Measurements from ENCODE around the gene EXOC6B. TPM values are rescaled to one million over a fixed set of nuclear protein-coding genes. Genes with fewer than 3 reads are reported as not detected.
"Not testable (repeated sequence)": the region's sequence is repeated elsewhere in the genome, so short reads cannot be mapped to it uniquely, and the experiment has no call there.

Gene EXOC6B
- total RNA-seq, 2 donors from 2014 or later, result 51.3 to 68.9 TPM

DNA sequence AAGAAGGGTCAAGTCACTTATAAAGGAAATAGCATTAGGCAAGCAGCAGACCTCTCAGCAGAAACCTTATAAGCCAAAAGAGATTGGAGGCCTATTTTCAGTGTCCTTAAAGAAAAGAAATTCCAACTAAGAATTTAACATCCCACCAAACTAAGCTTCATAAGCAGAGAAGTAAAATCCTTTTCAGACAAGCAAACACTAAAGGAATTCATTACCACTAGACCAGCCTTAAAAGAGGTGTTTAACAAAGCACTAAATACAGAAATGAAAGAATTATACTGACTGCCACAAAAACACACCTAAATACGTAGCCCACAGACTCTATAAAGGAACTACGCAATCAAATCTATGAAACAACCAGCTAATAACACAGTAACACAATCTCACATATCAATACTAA lies 160.4 kb downstream of the EXOC6B start:
- H3K36me3 ChIP-seq (ENCODE audit: control insufficient read depth, insufficient read depth, low read length), result no peaks in the 10 kb centered on the region
- no peaks in the 10 kb centered on the region for H3K4me1 ChIP-seq (ENCODE audit: control insufficient read depth, insufficient read depth, low read length)
- H3K4me3 Mint-ChIP-seq, result no peak overlapping the region
- no peaks in the 10 kb centered on the region for H3K27me3 ChIP-seq (ENCODE audit: control insufficient read depth, insufficient read depth, low read length, poor library complexity, severe bottlenecking)
- H3K27ac ChIP-seq (ENCODE audit: low read depth, low read length), result no peak overlapping the region
- H3K9ac ChIP-seq (ENCODE audit: extremely low read depth, low read length, poor library complexity, severe bottlenecking), result no peak overlapping the region
- H3K27me3 Mint-ChIP-seq (ENCODE audit: insufficient read depth), result no peaks in the 10 kb centered on the region
- H3K9me3 Mint-ChIP-seq, result peaks cover 17% of the 10 kb centered on the region
- no peak for DNase-seq
- no peak overlapping the region for H3K4me3 ChIP-seq (ENCODE audit: low read length)
- H3K36me3 Mint-ChIP-seq (ENCODE audit: low read depth), result peaks cover 22% of the 10 kb centered on the region
- no peak overlapping the region for H3K27ac Mint-ChIP-seq
- H3K4me1 Mint-ChIP-seq, result no peaks in the 10 kb centered on the region
- H3K9me3 ChIP-seq (ENCODE audit: control insufficient read depth, low read length), result peaks cover 25% of the 10 kb centered on the region
- TF ChIP-seq, protein P1, sequence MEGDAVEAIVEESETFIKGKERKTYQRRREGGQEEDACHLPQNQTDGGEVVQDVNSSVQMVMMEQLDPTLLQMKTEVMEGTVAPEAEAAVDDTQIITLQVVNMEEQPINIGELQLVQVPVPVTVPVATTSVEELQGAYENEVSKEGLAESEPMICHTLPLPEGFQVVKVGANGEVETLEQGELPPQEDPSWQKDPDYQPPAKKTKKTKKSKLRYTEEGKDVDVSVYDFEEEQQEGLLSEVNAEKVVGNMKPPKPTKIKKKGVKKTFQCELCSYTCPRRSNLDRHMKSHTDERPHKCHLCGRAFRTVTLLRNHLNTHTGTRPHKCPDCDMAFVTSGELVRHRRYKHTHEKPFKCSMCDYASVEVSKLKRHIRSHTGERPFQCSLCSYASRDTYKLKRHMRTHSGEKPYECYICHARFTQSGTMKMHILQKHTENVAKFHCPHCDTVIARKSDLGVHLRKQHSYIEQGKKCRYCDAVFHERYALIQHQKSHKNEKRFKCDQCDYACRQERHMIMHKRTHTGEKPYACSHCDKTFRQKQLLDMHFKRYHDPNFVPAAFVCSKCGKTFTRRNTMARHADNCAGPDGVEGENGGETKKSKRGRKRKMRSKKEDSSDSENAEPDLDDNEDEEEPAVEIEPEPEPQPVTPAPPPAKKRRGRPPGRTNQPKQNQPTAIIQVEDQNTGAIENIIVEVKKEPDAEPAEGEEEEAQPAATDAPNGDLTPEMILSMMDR (conservative IDR thresholded peaks at IDR 0.05), result no peak
- 97 to 100% methylated on average over 1 to 2 of the region's 2 CpGs for WGBS, 2 experiments (ENCODE audit: insufficient coverage in 1 of 2, insufficient read length in 1 of 2)

DNA sequence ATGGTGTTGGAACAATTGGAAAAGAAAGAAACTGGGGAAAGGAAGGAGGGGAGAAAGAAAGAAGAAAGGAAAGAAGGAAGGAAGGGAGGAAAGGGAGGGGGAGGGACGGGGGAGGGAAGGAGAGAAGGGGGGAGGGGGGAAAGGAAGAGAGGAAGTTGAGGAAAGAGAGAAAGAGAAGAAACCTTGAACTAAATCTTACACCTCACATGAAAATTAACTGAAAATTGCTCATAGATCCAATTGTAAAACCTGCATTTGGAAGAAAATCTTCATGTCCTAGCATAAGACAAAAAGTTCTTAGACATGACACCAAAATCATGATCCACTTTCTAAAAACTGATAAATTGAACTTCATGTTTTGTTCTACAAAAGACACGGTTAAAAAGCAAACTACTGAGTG lies 163.8 kb downstream of the EXOC6B start:
- H3K4me1 Mint-ChIP-seq, result no peaks in the 10 kb centered on the region
- peaks cover 1% of the 10 kb centered on the region for H3K9me3 Mint-ChIP-seq
- H3K9ac ChIP-seq (ENCODE audit: extremely low read depth, low read length, poor library complexity, severe bottlenecking), result no peak overlapping the region
- TF ChIP-seq, protein P1 (conservative IDR thresholded peaks at IDR 0.05), result no peak
- no peak overlapping the region for H3K4me3 ChIP-seq (ENCODE audit: low read length)
- no peak overlapping the region for H3K27ac ChIP-seq (ENCODE audit: low read depth, low read length)
- peaks cover 10% of the 10 kb centered on the region for H3K9me3 ChIP-seq (ENCODE audit: control insufficient read depth, low read length)
- H3K27me3 ChIP-seq (ENCODE audit: control insufficient read depth, insufficient read depth, low read length, poor library complexity, severe bottlenecking), result no peaks in the 10 kb centered on the region
- H3K27ac Mint-ChIP-seq, result no peak overlapping the region
- no peaks in the 10 kb centered on the region for H3K4me1 ChIP-seq (ENCODE audit: control insufficient read depth, insufficient read depth, low read length)
- H3K36me3 ChIP-seq (ENCODE audit: control insufficient read depth, insufficient read depth, low read length), result no peaks in the 10 kb centered on the region
- H3K27me3 Mint-ChIP-seq (ENCODE audit: insufficient read depth), result no peaks in the 10 kb centered on the region
- peaks cover 2% of the 10 kb centered on the region for H3K36me3 Mint-ChIP-seq (ENCODE audit: low read depth)
- WGBS, 2 experiments (ENCODE audit: insufficient coverage in 1 of 2, insufficient read length in 1 of 2), result 97 to 100% methylated on average over 1 of the region's 2 CpGs
- DNase-seq, result no peak
- H3K4me3 Mint-ChIP-seq, result no peak overlapping the region

DNA sequence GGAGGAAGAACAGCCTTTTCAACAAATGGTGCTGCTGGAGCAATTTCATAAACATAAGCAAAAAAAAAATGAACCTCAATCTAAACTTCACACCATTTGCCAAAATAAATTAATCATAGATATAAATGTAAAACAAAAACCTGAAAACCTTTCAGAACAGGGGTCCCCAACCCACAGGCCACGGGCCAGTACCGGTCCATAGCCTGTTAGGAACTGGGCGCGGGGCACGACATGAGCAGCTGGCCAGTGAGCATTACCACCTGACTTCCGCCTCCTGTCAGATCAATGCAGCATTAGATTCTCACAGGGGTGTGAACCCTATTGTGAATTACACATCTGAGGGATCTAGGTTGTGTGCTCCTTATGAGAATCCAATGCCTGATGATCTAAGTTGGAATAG lies 176.0 kb downstream of the EXOC6B start:
- H3K27ac Mint-ChIP-seq, result no peak overlapping the region
- no peak overlapping the region for H3K4me3 Mint-ChIP-seq

DNA sequence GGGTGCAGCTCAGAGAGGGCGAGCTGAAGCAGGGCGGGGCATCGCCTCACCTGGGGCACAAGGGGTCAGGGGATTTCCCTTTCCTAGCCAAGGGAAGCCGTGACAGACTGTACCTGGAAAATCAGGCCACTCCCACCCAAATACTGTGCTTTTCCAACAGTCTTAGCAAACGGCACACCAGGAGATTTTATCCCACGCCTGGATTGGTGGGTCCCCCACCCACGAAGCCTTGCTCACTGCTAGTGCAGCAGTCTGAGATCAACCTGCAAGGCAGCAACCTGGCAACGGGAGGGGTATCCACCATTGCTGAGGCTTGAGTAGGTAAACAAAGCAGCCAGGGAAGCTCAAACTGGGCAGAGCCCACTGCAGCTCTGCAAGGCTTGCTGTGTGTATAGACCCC lies 184.6 kb downstream of the EXOC6B start:
- not testable (repeated sequence) for DNase-seq; H3K4me3 Mint-ChIP-seq; H3K27ac Mint-ChIP-seq; H3K27ac ChIP-seq (ENCODE audit: low read depth, low read length); H3K27me3 ChIP-seq (ENCODE audit: control insufficient read depth, insufficient read depth, low read length, poor library complexity, severe bottlenecking); H3K4me1 ChIP-seq (ENCODE audit: control insufficient read depth, insufficient read depth, low read length); H3K9ac ChIP-seq (ENCODE audit: extremely low read depth, low read length, poor library complexity, severe bottlenecking); H3K4me3 ChIP-seq (ENCODE audit: low read length); H3K36me3 ChIP-seq (ENCODE audit: control insufficient read depth, insufficient read depth, low read length); H3K27me3 Mint-ChIP-seq (ENCODE audit: insufficient read depth)
- H3K9me3 Mint-ChIP-seq, result peaks cover 38% of the 10 kb centered on the region
- 93 to 94% methylated on average over 7 to 8 of the region's 8 CpGs for WGBS, 2 experiments (ENCODE audit: insufficient coverage in 1 of 2, insufficient read length in 1 of 2)
- peaks cover 14% of the 10 kb centered on the region for H3K4me1 Mint-ChIP-seq
- peaks cover 13% of the 10 kb centered on the region for H3K9me3 ChIP-seq (ENCODE audit: control insufficient read depth, low read length)
- H3K36me3 Mint-ChIP-seq (ENCODE audit: low read depth), result peaks cover 17% of the 10 kb centered on the region

More for the DNA sequence above, 176.0 kb downstream of the EXOC6B start:
- Histone ChIP-seq H3K4me1 (ENCODE audit: control insufficient read depth, insufficient read depth, low read length) (no peaks in the 10 kb centered on the region), H3K27ac (ENCODE audit: low read depth, low read length) (no peak overlapping the region), H3K4me3 (ENCODE audit: low read length) (no peak overlapping the region), H3K9ac (ENCODE audit: extremely low read depth, low read length, poor library complexity, severe bottlenecking) (no peak overlapping the region), H3K27me3 (ENCODE audit: control insufficient read depth, insufficient read depth, low read length, poor library complexity, severe bottlenecking) (no peaks in the 10 kb centered on the region), H3K9me3 (ENCODE audit: control insufficient read depth, low read length) (peaks cover 8% of the 10 kb centered on the region), H3K36me3 (ENCODE audit: control insufficient read depth, insufficient read depth, low read length) (peaks cover 4% of the 10 kb centered on the region)
- no peak for DNase-seq
- H3K9me3 Mint-ChIP-seq, result peaks cover 32% of the 10 kb centered on the region
- H3K4me1 Mint-ChIP-seq, result no peaks in the 10 kb centered on the region
- H3K36me3 Mint-ChIP-seq (ENCODE audit: low read depth), result peaks cover 19% of the 10 kb centered on the region
- TF ChIP-seq, protein P1 (conservative IDR thresholded peaks at IDR 0.05), result no peak
- no peaks in the 10 kb centered on the region for H3K27me3 Mint-ChIP-seq (ENCODE audit: insufficient read depth)
- WGBS, 2 experiments (ENCODE audit: insufficient coverage in 1 of 2, insufficient read length in 1 of 2), result 87 to 100% methylated on average over 1 to 6 of the region's 6 CpGs
